Esophagus muscularis mucosa (tissue), 3 donors: ENCODE results near the gene P2RY8.

Source experiments
- EP300 ChIP-seq: sonication (generic); formaldehyde crosslinking; IDR thresholded peaks from one replicate; pipeline ENCODE4 v1.6.1; 2017; ENCODE audit warnings: antibody characterized with exemption
- TF ChIP-seq, protein P1 (sequence below), 3 experiments: fragments of 200-600 bp in 2 of 3; fragments of 450-650 bp in 1 of 3; sonication (generic) in 2 of 3; IDR thresholded peaks; one replicate each; pipeline ENCODE4 v1.5.1; 2017 to 2019; ENCODE audit warnings: antibody characterized with exemption in 3 of 3, mild to moderate bottlenecking in 2 of 3, moderate library complexity in 1 of 3

DNA sequence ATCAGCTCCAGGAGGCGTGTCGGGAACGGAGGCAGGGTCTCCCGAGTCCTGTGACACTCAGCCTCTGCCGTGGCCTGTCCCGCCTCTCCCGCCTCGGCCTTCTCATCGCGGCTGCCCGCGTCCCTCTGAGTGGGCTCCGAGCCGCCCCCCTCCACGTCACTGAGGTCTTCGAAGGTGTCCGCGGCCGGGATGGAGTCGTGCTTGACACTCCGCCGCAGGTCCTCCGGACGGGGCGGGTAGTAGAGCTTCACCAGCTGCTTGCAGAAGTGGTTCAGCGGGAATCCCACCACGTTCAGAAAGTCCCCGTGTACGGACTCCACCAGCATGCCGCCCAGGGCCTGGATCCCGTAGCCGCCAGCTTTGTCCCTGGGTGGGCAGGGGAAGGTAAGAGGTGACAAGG, 109.2 kb downstream of the P2RY8 start:
- TF ChIP-seq, protein P1, sequence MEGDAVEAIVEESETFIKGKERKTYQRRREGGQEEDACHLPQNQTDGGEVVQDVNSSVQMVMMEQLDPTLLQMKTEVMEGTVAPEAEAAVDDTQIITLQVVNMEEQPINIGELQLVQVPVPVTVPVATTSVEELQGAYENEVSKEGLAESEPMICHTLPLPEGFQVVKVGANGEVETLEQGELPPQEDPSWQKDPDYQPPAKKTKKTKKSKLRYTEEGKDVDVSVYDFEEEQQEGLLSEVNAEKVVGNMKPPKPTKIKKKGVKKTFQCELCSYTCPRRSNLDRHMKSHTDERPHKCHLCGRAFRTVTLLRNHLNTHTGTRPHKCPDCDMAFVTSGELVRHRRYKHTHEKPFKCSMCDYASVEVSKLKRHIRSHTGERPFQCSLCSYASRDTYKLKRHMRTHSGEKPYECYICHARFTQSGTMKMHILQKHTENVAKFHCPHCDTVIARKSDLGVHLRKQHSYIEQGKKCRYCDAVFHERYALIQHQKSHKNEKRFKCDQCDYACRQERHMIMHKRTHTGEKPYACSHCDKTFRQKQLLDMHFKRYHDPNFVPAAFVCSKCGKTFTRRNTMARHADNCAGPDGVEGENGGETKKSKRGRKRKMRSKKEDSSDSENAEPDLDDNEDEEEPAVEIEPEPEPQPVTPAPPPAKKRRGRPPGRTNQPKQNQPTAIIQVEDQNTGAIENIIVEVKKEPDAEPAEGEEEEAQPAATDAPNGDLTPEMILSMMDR (IDR thresholded peaks at IDR 0.05), result no peak
- no peak for TF ChIP-seq EP300
